Neural cell (in vitro differentiated cells): Measurements from ENCODE around the gene ADAMTS2. TPM values are rescaled to one million over a fixed set of nuclear protein-coding genes. Genes with fewer than 3 reads are reported as not detected.

Source experiments
- H2AFZ ChIP-seq: fragments of 200-600, 300-800 bp; sonication (generic), shearing (Covaris generic); 2 replicates; pipeline ENCODE4 v1.6.0; 2014; ENCODE audit warnings: low read depth, mild to moderate bottlenecking, antibody characterized with exemption, low read length, moderate library complexity
- H3F3A ChIP-seq: fragments of 200-600 bp; shearing (Covaris generic); 2 replicates; pipeline ENCODE4 v1.6.1; 2016; ENCODE audit warnings: mild to moderate bottlenecking, moderate library complexity, mixed read lengths, antibody characterized with exemption, low read length; ENCODE audit not compliant: insufficient read depth, poor library complexity, severe bottlenecking
- H3K27ac ChIP-seq: fragments of 200-600, 300-800 bp; sonication (generic), shearing (Covaris generic); 2 replicates; pipeline ENCODE4 v1.5.1; 2014; ENCODE audit warnings: mild to moderate bottlenecking, low read length, moderate library complexity
- H3K27me3 ChIP-seq: fragments of 300-800, 200-600 bp; sonication (generic), shearing (Covaris generic); 2 replicates; pipeline ENCODE4 v1.6.0; 2014; ENCODE audit warnings: mild to moderate bottlenecking, low read depth, low read length, moderate library complexity; ENCODE audit not compliant: insufficient read depth
- H3K36me3 ChIP-seq: fragments of 300-800, 200-600 bp; sonication (generic), shearing (Covaris generic); 2 replicates; pipeline ENCODE4 v1.5.1; 2014; ENCODE audit warnings: mild to moderate bottlenecking, antibody characterized with exemption, low read length, moderate library complexity; ENCODE audit not compliant: insufficient read depth
- H3K4me2 ChIP-seq: fragments of 300-800, 200-600 bp; sonication (generic), shearing (Covaris generic); 2 replicates; pipeline ENCODE4 v1.6.0; 2014; ENCODE audit warnings: mild to moderate bottlenecking, low read length
- H3K4me3 ChIP-seq: fragments of 300-800, 200-600 bp; sonication (generic), shearing (Covaris generic); 2 replicates; pipeline ENCODE4 v1.5.1; 2014; ENCODE audit warnings: mild to moderate bottlenecking, low read length, moderate library complexity
- H3K79me2 ChIP-seq: fragments of 200-600 bp; shearing (Covaris generic); replicated peaks from 2 replicates; pipeline ENCODE4 v1.6.0; 2014; ENCODE audit warnings: mild to moderate bottlenecking, low read length, moderate library complexity; ENCODE audit not compliant: insufficient read depth
- H3K9ac ChIP-seq: fragments of 300-800, 200-600 bp; sonication (generic), shearing (Covaris generic); 2 replicates; pipeline ENCODE4 v1.6.1; 2016; ENCODE audit warnings: mild to moderate bottlenecking, low read length, mixed read lengths
- H3K9me2 ChIP-seq: fragments of 200-600 bp; shearing (Covaris generic); 2 replicates; pipeline ENCODE4 v1.6.1; 2016; ENCODE audit warnings: mild to moderate bottlenecking, low read length, mixed read lengths; ENCODE audit not compliant: insufficient read depth
- H3K9me3 ChIP-seq: fragments of 200-600, 300-800 bp; sonication (generic), shearing (Covaris generic); 2 replicates; pipeline ENCODE4 v1.6.1; 2016; ENCODE audit warnings: mild to moderate bottlenecking, mixed run types, low read length, moderate library complexity, mixed read lengths
- H4K20me1 ChIP-seq: fragments of 200-600 bp; shearing (Covaris generic); 2 replicates; pipeline ENCODE4 v1.6.1; 2016; ENCODE audit warnings: mild to moderate bottlenecking, mixed run types; ENCODE audit not compliant: insufficient read depth
- EP300 ChIP-seq: fragments of 450-650 bp; conservative IDR thresholded peaks from 2 replicates; pipeline ENCODE4 v1.6.1; 2014; ENCODE audit warnings: antibody characterized with exemption, mild to moderate bottlenecking, moderate library complexity; ENCODE audit not compliant: poor library complexity, severe bottlenecking
- EZH2 ChIP-seq: fragments of 200-600, 300-800 bp; shearing (Covaris generic), sonication (generic); IDR thresholded peaks from 2 replicates; pipeline ENCODE4 v1.6.1; 2014; ENCODE audit warnings: antibody characterized with exemption, low read length, borderline replicate concordance, mild to moderate bottlenecking; ENCODE audit not compliant: insufficient read depth, poor library complexity, severe bottlenecking
- MXI1 ChIP-seq: fragments of 450-650 bp; conservative IDR thresholded peaks from 2 replicates; pipeline ENCODE4 v1.6.1; 2014; ENCODE audit warnings: antibody characterized with exemption, mild to moderate bottlenecking; ENCODE audit not compliant: poor library complexity, severe bottlenecking
- POLR2AphosphoS5 ChIP-seq: IDR thresholded peaks from 2 replicates; pipeline ENCODE4 v1.6.1; 2012
- RAD21 ChIP-seq: fragments of 450-650 bp; conservative IDR thresholded peaks from 2 replicates; pipeline ENCODE4 v1.6.1; 2014; ENCODE audit warnings: antibody characterized with exemption, mild to moderate bottlenecking, moderate library complexity
- REST ChIP-seq: IDR thresholded peaks from 2 replicates; pipeline ENCODE4 v1.6.1; 2012; ENCODE audit warnings: borderline replicate concordance
- SMC3 ChIP-seq: fragments of 450-650 bp; conservative IDR thresholded peaks from 2 replicates; pipeline ENCODE4 v1.6.1; 2014; ENCODE audit warnings: antibody characterized with exemption, mild to moderate bottlenecking, moderate library complexity; ENCODE audit not compliant: poor library complexity
- TAF1 ChIP-seq: IDR thresholded peaks from 2 replicates; pipeline ENCODE4 v1.6.1; 2012; ENCODE audit warnings: low read depth
- polyA plus RNA-seq: library from polyadenylated mRNA; depleted of rRNA; stranded (reverse); fragments of >200 nt; gene quantifications from 2 replicates; pipeline ENCODE4 v1.2.3, GENCODE V29; 2014
- TF ChIP-seq, protein P1 (sequence below): fragments of 450-650 bp; IDR thresholded peaks from 2 replicates; pipeline ENCODE4 v1.5.1; 2014; ENCODE audit warnings: antibody characterized with exemption, mild to moderate bottlenecking, moderate library complexity; ENCODE audit not compliant: poor library complexity, severe bottlenecking

The ADAMTS2 gene
- polyA plus RNA-seq, 1 donor from 2014 or later, result 0.61 TPM

DNA sequence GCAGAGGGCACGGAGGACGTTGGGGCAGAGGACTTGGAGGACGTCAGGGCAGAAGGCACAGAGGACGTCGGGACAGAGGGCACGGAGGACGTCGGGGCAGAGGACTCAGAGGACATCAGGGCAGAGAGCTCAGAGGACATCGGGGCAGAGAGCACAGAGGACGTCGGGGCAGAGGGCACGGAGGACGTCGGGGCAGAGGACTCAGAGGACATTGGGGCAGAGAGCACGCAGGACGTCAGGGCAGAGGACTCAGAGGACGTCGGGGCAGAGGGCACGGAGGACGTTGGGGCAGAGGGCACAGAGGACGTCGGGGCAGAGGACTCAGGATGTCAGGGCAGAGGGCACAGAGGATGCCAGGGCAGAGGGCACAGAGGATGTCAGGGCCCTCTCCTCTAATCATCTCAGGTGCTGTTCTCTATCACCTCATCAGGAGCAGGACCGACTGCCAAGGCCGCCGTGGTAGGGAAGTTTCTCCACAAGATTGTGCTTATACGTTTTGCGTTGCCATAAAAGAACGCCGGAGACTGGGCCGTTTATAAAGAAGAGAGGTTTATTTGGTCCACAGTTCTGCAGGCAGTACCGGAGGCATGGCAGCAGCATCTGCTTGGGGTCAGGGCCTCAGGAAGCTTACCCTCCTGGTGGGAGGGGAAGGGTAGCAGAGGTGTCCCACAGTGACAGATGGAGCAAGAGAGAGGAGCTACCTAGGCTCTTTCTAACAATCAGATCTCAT, 29.4 kb upstream of the ADAMTS2 start:
- H3K9me2 ChIP-seq, result no peaks in the 10 kb centered on the region
- H3K27ac ChIP-seq, result no peak overlapping the region
- H3K9ac ChIP-seq, result no peak overlapping the region
- H3K27me3 ChIP-seq, result no peaks in the 10 kb centered on the region
- H3K4me3 ChIP-seq, result no peak overlapping the region
- H2AFZ ChIP-seq, result no peak overlapping the region
- H3K36me3 ChIP-seq, result no peaks in the 10 kb centered on the region
- no peaks in the 10 kb centered on the region for H3K79me2 ChIP-seq
- no peaks in the 10 kb centered on the region for H4K20me1 ChIP-seq
- no peak overlapping the region for H3K4me2 ChIP-seq
- no peaks in the 10 kb centered on the region for H3K9me3 ChIP-seq
- no peaks in the 10 kb centered on the region for H3F3A ChIP-seq
- TF ChIP-seq SMC3 (no peak), REST (no peak), MXI1 (no peak)
- TF ChIP-seq, protein P1, sequence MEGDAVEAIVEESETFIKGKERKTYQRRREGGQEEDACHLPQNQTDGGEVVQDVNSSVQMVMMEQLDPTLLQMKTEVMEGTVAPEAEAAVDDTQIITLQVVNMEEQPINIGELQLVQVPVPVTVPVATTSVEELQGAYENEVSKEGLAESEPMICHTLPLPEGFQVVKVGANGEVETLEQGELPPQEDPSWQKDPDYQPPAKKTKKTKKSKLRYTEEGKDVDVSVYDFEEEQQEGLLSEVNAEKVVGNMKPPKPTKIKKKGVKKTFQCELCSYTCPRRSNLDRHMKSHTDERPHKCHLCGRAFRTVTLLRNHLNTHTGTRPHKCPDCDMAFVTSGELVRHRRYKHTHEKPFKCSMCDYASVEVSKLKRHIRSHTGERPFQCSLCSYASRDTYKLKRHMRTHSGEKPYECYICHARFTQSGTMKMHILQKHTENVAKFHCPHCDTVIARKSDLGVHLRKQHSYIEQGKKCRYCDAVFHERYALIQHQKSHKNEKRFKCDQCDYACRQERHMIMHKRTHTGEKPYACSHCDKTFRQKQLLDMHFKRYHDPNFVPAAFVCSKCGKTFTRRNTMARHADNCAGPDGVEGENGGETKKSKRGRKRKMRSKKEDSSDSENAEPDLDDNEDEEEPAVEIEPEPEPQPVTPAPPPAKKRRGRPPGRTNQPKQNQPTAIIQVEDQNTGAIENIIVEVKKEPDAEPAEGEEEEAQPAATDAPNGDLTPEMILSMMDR, result no peak

DNA sequence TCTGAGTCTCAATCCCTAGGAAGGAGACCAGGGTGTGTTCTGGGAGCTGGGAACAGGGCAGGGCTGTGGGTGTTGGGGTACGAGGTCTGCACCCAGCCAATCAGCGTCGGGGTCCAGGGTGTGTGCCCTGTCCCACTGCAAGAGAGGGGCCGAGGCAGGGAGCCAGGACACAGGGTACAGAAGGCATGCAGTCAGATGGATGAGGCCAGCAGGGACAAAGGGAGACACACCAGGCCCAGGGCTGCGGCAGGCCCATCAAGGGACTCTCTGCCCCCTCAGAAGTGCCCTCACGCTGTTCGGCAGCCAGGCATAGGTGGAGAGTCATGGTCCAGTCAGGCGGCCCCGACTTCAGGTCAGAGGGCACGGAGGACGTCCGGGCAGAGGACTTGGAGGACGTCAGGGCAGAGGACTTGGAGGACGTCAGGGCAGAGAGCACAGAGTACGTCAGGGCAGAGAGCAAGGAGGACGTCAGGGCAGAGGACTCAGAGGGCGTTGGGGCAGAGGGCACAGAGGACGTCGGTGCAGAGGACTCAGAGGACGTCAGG, 28.8 kb upstream of the ADAMTS2 start:
- Histone ChIP-seq H3F3A (no peaks in the 10 kb centered on the region), H3K27me3 (no peaks in the 10 kb centered on the region)

More for the DNA sequence above, 28.8 kb upstream of the ADAMTS2 start:
- TF ChIP-seq TAF1 (no peak), MXI1 (no peak), EZH2 (no peak), EP300 (no peak), REST (no peak), POLR2AphosphoS5 (no peak), RAD21 (no peak)
- TF ChIP-seq, protein P1, result no peak
- Histone ChIP-seq H3K79me2 (no peaks in the 10 kb centered on the region), H2AFZ (no peak overlapping the region), H3K27ac (no peak overlapping the region), H4K20me1 (no peaks in the 10 kb centered on the region), H3K9me2 (no peaks in the 10 kb centered on the region), H3K4me2 (no peak overlapping the region), H3K9ac (no peak overlapping the region), H3K4me3 (no peak overlapping the region), H3K9me3 (no peaks in the 10 kb centered on the region), H3K36me3 (no peaks in the 10 kb centered on the region)
